Body of pancreas (tissue), 4 donors: ENCODE measurements around the gene RFX1.

Experiments
- POLR2A ChIP-seq, 3 donors: fragments of 450-650 bp; IDR thresholded peaks; one replicate each; pipeline ENCODE4 v1.6.1; 2016; ENCODE audit warnings: antibody characterized with exemption in 3 of 3, mild to moderate bottlenecking in 2 of 3
- TF ChIP-seq, protein P1 (sequence below), 7 experiments: fragments of 450-650 bp in 4 of 7; fragments of 200-600 bp in 3 of 7; sonication (generic) in 3 of 7; IDR thresholded peaks; one replicate each; pipeline ENCODE4 v1.5.1; 2016 to 2019; ENCODE audit warnings: antibody characterized with exemption in 7 of 7

GRCh38 chr19:13992025-13992424 lies 14.1 kb downstream of the RFX1 start:
- TF ChIP-seq, protein P1, sequence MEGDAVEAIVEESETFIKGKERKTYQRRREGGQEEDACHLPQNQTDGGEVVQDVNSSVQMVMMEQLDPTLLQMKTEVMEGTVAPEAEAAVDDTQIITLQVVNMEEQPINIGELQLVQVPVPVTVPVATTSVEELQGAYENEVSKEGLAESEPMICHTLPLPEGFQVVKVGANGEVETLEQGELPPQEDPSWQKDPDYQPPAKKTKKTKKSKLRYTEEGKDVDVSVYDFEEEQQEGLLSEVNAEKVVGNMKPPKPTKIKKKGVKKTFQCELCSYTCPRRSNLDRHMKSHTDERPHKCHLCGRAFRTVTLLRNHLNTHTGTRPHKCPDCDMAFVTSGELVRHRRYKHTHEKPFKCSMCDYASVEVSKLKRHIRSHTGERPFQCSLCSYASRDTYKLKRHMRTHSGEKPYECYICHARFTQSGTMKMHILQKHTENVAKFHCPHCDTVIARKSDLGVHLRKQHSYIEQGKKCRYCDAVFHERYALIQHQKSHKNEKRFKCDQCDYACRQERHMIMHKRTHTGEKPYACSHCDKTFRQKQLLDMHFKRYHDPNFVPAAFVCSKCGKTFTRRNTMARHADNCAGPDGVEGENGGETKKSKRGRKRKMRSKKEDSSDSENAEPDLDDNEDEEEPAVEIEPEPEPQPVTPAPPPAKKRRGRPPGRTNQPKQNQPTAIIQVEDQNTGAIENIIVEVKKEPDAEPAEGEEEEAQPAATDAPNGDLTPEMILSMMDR (IDR thresholded peaks at IDR 0.05): no peak
- no peak for TF ChIP-seq POLR2A (IDR thresholded peaks at IDR 0.05)
